OCI-LY7 (cell line): ENCODE measurements around the gene SPIRE2. TPM values are rescaled to one million over a fixed set of nuclear protein-coding genes. Genes with fewer than 3 reads are reported as not detected.

Experiments used
- BruUV-seq: library from RNA; stranded (reverse); fragments of 400-500 nt; replicated peaks from 2 replicates; lab custom pipeline; 2021; lab: Mats Ljungman, UMichigan
- CTCF ChIA-PET: fragments of 300-600 bp; sonication (Branson Sonifier 250); formaldehyde crosslinking; loops from one replicate; lab custom pipeline; 2022; ENCODE audit warnings: antibody characterized with exemption; ENCODE audit not compliant: unreplicated experiment; lab: Charles Lee
- POLR2A ChIA-PET: fragments of 300-600 bp; sonication (Branson Sonifier 250); formaldehyde crosslinking; loops from one replicate; lab custom pipeline; 2022; ENCODE audit warnings: antibody characterized with exemption; lab: Charles Lee
- DNase-seq: peaks from one replicate; pipeline ENCODE4 v3.0.0-alpha.2; 2015; ENCODE audit warnings: low spot score
- H2AFZ ChIP-seq: fragments of 200-600 bp; sonication (generic), shearing (Covaris generic); 2 replicates; pipeline ENCODE4 v1.6.1; 2014; ENCODE audit warnings: mild to moderate bottlenecking, antibody characterized with exemption, low read length, moderate library complexity
- H3K27ac ChIP-seq: fragments of 200-600 bp; sonication (generic); 2 replicates; pipeline ENCODE4 v1.5.1; 2014; ENCODE audit warnings: mixed run types, low read depth, mild to moderate bottlenecking, moderate library complexity, low read length, inconsistent platforms; ENCODE audit not compliant: poor library complexity, severe bottlenecking
- H3K36me3 ChIP-seq: fragments of 200-600 bp; sonication (generic); 2 replicates; pipeline ENCODE4 v1.6.1; 2014; ENCODE audit warnings: mild to moderate bottlenecking, antibody characterized with exemption, low read length, moderate library complexity, mixed read lengths; ENCODE audit not compliant: insufficient read depth
- H3K4me1 ChIP-seq: fragments of 200-600 bp; sonication (generic); 2 replicates; pipeline ENCODE4 v1.5.1; 2014; ENCODE audit warnings: mild to moderate bottlenecking, low read length; ENCODE audit not compliant: insufficient read depth, poor library complexity, severe bottlenecking
- H3K4me2 ChIP-seq: fragments of 200-600 bp; sonication (generic); 2 replicates; pipeline ENCODE4 v1.6.1; 2014; ENCODE audit warnings: mild to moderate bottlenecking, low read length
- H3K4me3 ChIP-seq: fragments of 200-600 bp; sonication (generic); 2 replicates; pipeline ENCODE4 v1.5.1; 2014; ENCODE audit warnings: mild to moderate bottlenecking, low read depth, low read length; ENCODE audit not compliant: poor library complexity, severe bottlenecking
- H3K79me2 ChIP-seq: fragments of 200-600 bp; sonication (generic); 2 replicates; pipeline ENCODE4 v1.6.1; 2016; ENCODE audit warnings: low read depth, mild to moderate bottlenecking, low read length, moderate library complexity, mixed read lengths; ENCODE audit not compliant: insufficient read depth
- H3K9me2 ChIP-seq: fragments of 200-600 bp; sonication (generic); 2 replicates; pipeline ENCODE4 v1.6.1; 2016; ENCODE audit warnings: mild to moderate bottlenecking, low read length, mixed read lengths; ENCODE audit not compliant: insufficient read depth
- H3K9me3 ChIP-seq: fragments of 200-600 bp; sonication (generic); 2 replicates; pipeline ENCODE4 v1.6.1; 2014; ENCODE audit warnings: mild to moderate bottlenecking, mixed run types, low read length, mixed read lengths
- H4K20me1 ChIP-seq: fragments of 200-600 bp; sonication (generic); 2 replicates; pipeline ENCODE4 v1.6.1; 2014; ENCODE audit warnings: mild to moderate bottlenecking, antibody characterized with exemption, low read length, moderate library complexity, mixed read lengths; ENCODE audit not compliant: insufficient read depth
- EZH2phosphoT487 ChIP-seq: fragments of 200-600 bp; sonication (generic); IDR thresholded peaks from 2 replicates; pipeline ENCODE4 v1.6.1; 2018; ENCODE audit warnings: low read depth, borderline replicate concordance, mild to moderate bottlenecking, mixed run types, antibody characterized with exemption, low read length, moderate library complexity, mixed read lengths
- intact Hi-C: fragments of 100-400 bp; cut with micrococcal nuclease; formaldehyde crosslinking; loops from one replicate; pipeline ENCODE4 v1.10.0; 2022; ENCODE audit not compliant: unreplicated experiment
- total RNA-seq, 2 experiments: library from RNA; depleted of rRNA in 1 of 2; stranded (reverse); fragments of >200 nt in 1 of 2; shearing (Covaris generic) in 1 of 2; gene quantifications; 2 replicates each; pipeline ENCODE4 v1.2.3, GENCODE V29; 2014 to 2022
- TF ChIP-seq, protein P1 (sequence below): fragments of 200-600 bp; sonication (generic); conservative IDR thresholded peaks from 2 replicates; pipeline ENCODE4 v1.5.1; 2014; ENCODE audit warnings: mild to moderate bottlenecking, antibody characterized with exemption, low read length, moderate library complexity, mixed read lengths

The SPIRE2 gene
- total RNA-seq, 2 experiments from 2014 or later: 7.1 to 48.5 TPM

DNA sequence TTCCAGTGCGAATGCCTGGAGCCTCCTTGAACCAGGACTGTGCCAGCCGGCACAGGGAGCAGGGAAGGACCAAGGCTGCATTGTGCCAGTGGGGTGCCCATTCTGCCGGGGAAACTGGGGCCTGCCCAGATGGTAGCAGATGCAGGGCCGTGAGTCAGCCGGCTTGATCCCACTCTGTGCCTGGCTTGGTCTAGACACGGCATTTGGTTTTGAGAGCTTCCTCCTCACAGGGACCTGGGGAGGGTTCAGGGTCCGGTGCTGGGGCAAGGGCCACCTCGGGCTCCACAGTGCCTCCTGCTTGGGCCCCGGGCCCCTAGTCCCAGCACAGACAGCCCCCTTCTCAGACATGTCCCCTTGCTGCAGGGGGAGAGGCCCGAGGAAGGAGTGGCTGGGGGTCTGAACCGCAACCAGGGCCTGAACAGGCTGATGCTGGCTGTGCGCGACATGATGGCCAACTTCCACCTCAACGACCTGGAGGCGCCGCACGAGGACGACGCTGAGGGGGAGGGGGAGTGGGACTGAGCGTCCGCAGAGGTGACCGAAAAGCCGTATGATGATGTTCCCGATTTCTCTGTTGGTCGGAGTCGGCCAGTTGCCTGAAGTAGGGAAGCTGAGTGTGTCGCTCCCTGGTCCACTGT, 82.6 kb downstream of the SPIRE2 start:
- CTCF ChIA-PET: interaction anchor here (0.6 kb wide), 1 partner anchor 166 kb away, joined by 3 read pairs; no protein-coding TSS in a partner anchor
- Histone ChIP-seq H3K4me3 (no peak overlapping the region), H3K36me3 (peaks cover 82% of the 10 kb centered on the region), H3K9me2 (no peaks in the 10 kb centered on the region), H3K9me3 (no peaks in the 10 kb centered on the region), H3K27ac (no peak overlapping the region), H3K4me1 (no peaks in the 10 kb centered on the region), H3K79me2 (no peaks in the 10 kb centered on the region), H4K20me1 (no peaks in the 10 kb centered on the region), H2AFZ (no peak overlapping the region), H3K4me2 (no peak overlapping the region)
- no TSS peak for BruUV-seq
- no peak for DNase-seq
- intact Hi-C loops: loop anchor here (10.0 kb wide), 1 partner anchor 96 kb away; the partner anchor contains the start of gene FANCA
- no peak for TF ChIP-seq EZH2phosphoT487
- POLR2A ChIA-PET: interaction anchor here (0.6 to 1.1 kb wide), 2 partner anchors 12 to 27 kb away, joined by 3 to 5 read pairs; no protein-coding TSS in a partner anchor

DNA sequence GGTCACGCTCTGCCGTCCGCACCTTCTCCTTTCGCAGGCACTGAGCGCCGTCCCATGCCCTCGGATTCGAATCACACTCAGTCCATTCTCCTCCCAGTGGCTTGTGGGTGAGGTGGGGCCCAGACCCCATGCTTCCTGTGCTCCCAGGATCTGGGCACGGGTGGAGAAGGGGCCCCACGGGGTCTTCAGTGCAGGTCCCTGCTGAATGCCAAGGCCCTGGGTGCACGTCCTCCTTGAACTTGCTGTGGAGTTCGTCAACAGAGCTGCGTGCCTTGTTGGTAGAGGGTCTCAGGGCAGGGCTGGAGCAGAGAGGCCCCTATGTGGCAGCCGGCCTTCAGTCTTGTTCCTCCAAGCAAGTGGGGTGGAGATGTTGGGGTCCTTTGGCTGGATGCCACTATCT, 83.1 kb downstream of the SPIRE2 start:
- Histone ChIP-seq H3K4me3 (no peak overlapping the region), H3K9me3 (no peaks in the 10 kb centered on the region), H3K9me2 (no peaks in the 10 kb centered on the region), H3K27ac (no peak overlapping the region), H3K4me1 (no peaks in the 10 kb centered on the region), H2AFZ (no peak overlapping the region), H3K4me2 (no peak overlapping the region), H3K36me3 (peaks cover 82% of the 10 kb centered on the region), H3K79me2 (no peaks in the 10 kb centered on the region), H4K20me1 (no peaks in the 10 kb centered on the region)
- BruUV-seq: no TSS peak
- no peak for TF ChIP-seq EZH2phosphoT487
- TF ChIP-seq, protein P1, sequence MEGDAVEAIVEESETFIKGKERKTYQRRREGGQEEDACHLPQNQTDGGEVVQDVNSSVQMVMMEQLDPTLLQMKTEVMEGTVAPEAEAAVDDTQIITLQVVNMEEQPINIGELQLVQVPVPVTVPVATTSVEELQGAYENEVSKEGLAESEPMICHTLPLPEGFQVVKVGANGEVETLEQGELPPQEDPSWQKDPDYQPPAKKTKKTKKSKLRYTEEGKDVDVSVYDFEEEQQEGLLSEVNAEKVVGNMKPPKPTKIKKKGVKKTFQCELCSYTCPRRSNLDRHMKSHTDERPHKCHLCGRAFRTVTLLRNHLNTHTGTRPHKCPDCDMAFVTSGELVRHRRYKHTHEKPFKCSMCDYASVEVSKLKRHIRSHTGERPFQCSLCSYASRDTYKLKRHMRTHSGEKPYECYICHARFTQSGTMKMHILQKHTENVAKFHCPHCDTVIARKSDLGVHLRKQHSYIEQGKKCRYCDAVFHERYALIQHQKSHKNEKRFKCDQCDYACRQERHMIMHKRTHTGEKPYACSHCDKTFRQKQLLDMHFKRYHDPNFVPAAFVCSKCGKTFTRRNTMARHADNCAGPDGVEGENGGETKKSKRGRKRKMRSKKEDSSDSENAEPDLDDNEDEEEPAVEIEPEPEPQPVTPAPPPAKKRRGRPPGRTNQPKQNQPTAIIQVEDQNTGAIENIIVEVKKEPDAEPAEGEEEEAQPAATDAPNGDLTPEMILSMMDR: no peak
- ChIA-PET POLR2A (no interaction called here), CTCF (no interaction called here)
- intact Hi-C loops: loop anchor here (10.0 kb wide), 1 partner anchor 97 kb away; the partner anchor contains the start of gene FANCA
- no peak for DNase-seq

DNA sequence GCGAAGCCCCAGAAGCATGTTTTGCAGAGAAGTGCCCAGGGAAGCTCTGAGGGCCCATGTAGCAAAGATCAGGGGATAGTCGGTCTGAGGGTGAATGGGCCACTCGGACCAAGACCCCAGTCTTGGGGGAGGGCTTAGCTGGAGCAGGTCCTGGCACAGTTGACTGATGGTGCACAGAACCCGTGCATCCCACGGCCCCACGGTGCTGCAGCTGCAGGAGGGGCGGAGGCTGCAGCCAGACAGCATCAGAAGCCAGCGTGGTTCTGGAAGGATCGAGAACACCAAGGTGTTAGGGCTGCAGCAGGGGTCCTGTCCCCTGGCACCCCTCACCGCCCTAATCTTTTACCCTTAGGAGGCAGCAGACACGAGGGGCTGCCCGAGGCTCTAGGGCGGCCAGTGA, 83.9 kb downstream of the SPIRE2 start:
- Histone ChIP-seq H3K4me1 (peaks cover 3% of the 10 kb centered on the region), H3K9me2 (no peaks in the 10 kb centered on the region), H2AFZ (no peak overlapping the region), H3K36me3 (peaks cover 74% of the 10 kb centered on the region), H3K9me3 (no peaks in the 10 kb centered on the region), H3K27ac (no peak overlapping the region), H3K4me2 (no peak overlapping the region), H3K79me2 (no peaks in the 10 kb centered on the region), H3K4me3 (no peak overlapping the region), H4K20me1 (no peaks in the 10 kb centered on the region)
- ChIA-PET CTCF (no interaction called here), POLR2A (no interaction called here)
- no peak for DNase-seq
- BruUV-seq: no TSS peak
- TF ChIP-seq, protein P1: no peak
- TF ChIP-seq EZH2phosphoT487: no peak
- intact Hi-C loops: loop anchor here (10.0 kb wide), 1 partner anchor 97 kb away; the partner anchor contains the start of gene FANCA
